DND-41 (cell line): ENCODE results near the gene TMF1.

Experiments
- ATAC-seq: fragments of 200-7000 bp; cut with Tn5 transposase; 3 replicates; pipeline ENCODE4 v1.9.1; 2021; ENCODE audit warnings: low read depth; ENCODE audit not compliant: insufficient read depth
- DNase-seq: peaks from one replicate; pipeline ENCODE4 v3.0.0-alpha.2; 2020
- H2AFZ ChIP-seq: 2 replicates; pipeline ENCODE4 v1.6.0; 2012; ENCODE audit warnings: low read depth, low read length
- H3K27ac ChIP-seq: 2 replicates; pipeline ENCODE4 v1.5.1; 2012; ENCODE audit warnings: low read length, inconsistent platforms
- H3K27me3 ChIP-seq: fragments of 200-600 bp; sonication (generic); 2 replicates; pipeline ENCODE4 v1.6.0; 2012; ENCODE audit warnings: low read length, mild to moderate bottlenecking, inconsistent platforms; ENCODE audit not compliant: insufficient read depth, poor library complexity
- H3K36me3 ChIP-seq: 2 replicates; pipeline ENCODE4 v1.5.1; 2012; ENCODE audit warnings: low read length, inconsistent platforms; ENCODE audit not compliant: insufficient read depth
- H3K4me1 ChIP-seq: 2 replicates; pipeline ENCODE4 v1.5.1; 2012; ENCODE audit warnings: mild to moderate bottlenecking, low read length; ENCODE audit not compliant: insufficient read depth
- H3K4me2 ChIP-seq: 2 replicates; pipeline ENCODE4 v1.6.0; 2012; ENCODE audit warnings: mild to moderate bottlenecking, moderate library complexity, low read length, inconsistent platforms; ENCODE audit not compliant: insufficient read depth
- H3K4me3 ChIP-seq, 2 experiments: fragments of 200-600 bp in 1 of 2; shearing (Covaris generic) in 1 of 2; 2 replicates each; pipeline ENCODE4 v1.5.1; 2012 to 2016; ENCODE audit warnings: inconsistent platforms in 2 of 2, low read length in 2 of 2, mild to moderate bottlenecking in 2 of 2, low read depth in 1 of 2, moderate library complexity in 1 of 2
- H3K79me2 ChIP-seq: 2 replicates; pipeline ENCODE4 v1.6.0; 2012; ENCODE audit warnings: low read length, inconsistent platforms; ENCODE audit not compliant: insufficient read depth
- H3K9ac ChIP-seq: 2 replicates; pipeline ENCODE4 v1.6.0; 2012; ENCODE audit warnings: low read depth, mild to moderate bottlenecking, inconsistent platforms, low read length, moderate library complexity
- H3K9me3 ChIP-seq: 2 replicates; pipeline ENCODE4 v1.5.1; 2012; ENCODE audit warnings: low read length, moderate library complexity, mild to moderate bottlenecking, inconsistent platforms; ENCODE audit not compliant: insufficient read depth, severe bottlenecking
- H4K20me1 ChIP-seq: 2 replicates; pipeline ENCODE4 v1.6.0; 2012; ENCODE audit warnings: low read length; ENCODE audit not compliant: insufficient read depth
- CTCF ChIP-seq: IDR thresholded peaks from 2 replicates; pipeline ENCODE4 v1.5.1; 2012; ENCODE audit warnings: borderline replicate concordance, low read length, moderate library complexity, mild to moderate bottlenecking; ENCODE audit not compliant: poor library complexity, severe bottlenecking; ENCODE audit errors: extremely low read depth
- EZH2 ChIP-seq: IDR thresholded peaks from 3 replicates; pipeline ENCODE4 v1.6.1; 2012; ENCODE audit warnings: borderline replicate concordance, low read depth, mild to moderate bottlenecking, moderate library complexity, low read length, inconsistent platforms; ENCODE audit not compliant: severe bottlenecking

The TMF1 gene

GRCh38 chr3:69088063-69088462 lies 35.9 kb upstream of the TMF1 start:
- DNase-seq (no peak), ATAC-seq (no peak)
- no peak overlapping the region for H3K9ac ChIP-seq
- peaks cover 83% of the 10 kb centered on the region for H3K4me1 ChIP-seq
- no peak overlapping the region for H3K27ac ChIP-seq
- TF ChIP-seq EZH2 (no peak), CTCF (no peak)
- H3K4me3 ChIP-seq, result no peak overlapping the region; a peak in 1 of 4 replicates
- no peak overlapping the region for H2AFZ ChIP-seq
- H3K9me3 ChIP-seq, result no peaks in the 10 kb centered on the region
- H4K20me1 ChIP-seq, result no peaks in the 10 kb centered on the region
- H3K27me3 ChIP-seq, result no peaks in the 10 kb centered on the region
- H3K4me2 ChIP-seq, result peak overlapping the region; percentile 39; the same call in 1 of the 2 replicates
- H3K36me3 ChIP-seq, result peaks cover 20% of the 10 kb centered on the region
- H3K79me2 ChIP-seq, result peaks cover 83% of the 10 kb centered on the region

- Histone ChIP-seq H3K9me3 (no peaks in the 10 kb centered on the region), H4K20me1 (no peaks in the 10 kb centered on the region), H3K4me2 (peak overlapping the region; percentile 91), H3K36me3 (peaks cover 18% of the 10 kb centered on the region), H3K4me1 (peaks cover 83% of the 10 kb centered on the region), H3K27ac (no peak overlapping the region), H2AFZ (no peak overlapping the region), H3K4me3 (peak overlapping the region in 1 of 2 experiments; percentile 35; a peak in 1 of 4 replicates), H3K79me2 (peaks cover 75% of the 10 kb centered on the region), H3K27me3 (no peaks in the 10 kb centered on the region), H3K9ac (peak overlapping the region; percentile 30; the same call in 1 of the 2 replicates)
- ATAC-seq (no peak), DNase-seq (no peak)
- no peak for TF ChIP-seq CTCF
- TF ChIP-seq EZH2, result no peak
These were observed 35.1 kb upstream of the TMF1 start for GRCh38 chr3:69087030-69087791.

GRCh38 chr3:69085833-69086722 lies 33.9 kb upstream of the TMF1 start:
- Histone ChIP-seq H3K27me3 (no peaks in the 10 kb centered on the region), H3K27ac (peak overlapping the region; percentile 90), H3K4me2 (peak overlapping the region; percentile 91), H3K4me1 (peaks cover 82% of the 10 kb centered on the region), H4K20me1 (no peaks in the 10 kb centered on the region), H2AFZ (peak overlapping the region; percentile 93), H3K79me2 (peaks cover 69% of the 10 kb centered on the region), H3K9me3 (no peaks in the 10 kb centered on the region), H3K4me3 (peak overlapping the region; percentile 94 to 95), H3K36me3 (peaks cover 18% of the 10 kb centered on the region), H3K9ac (peak overlapping the region; percentile 86)
- peak; percentile 37 for ATAC-seq
- DNase-seq, result peak; percentile 78
- TF ChIP-seq CTCF, result no peak
- TF ChIP-seq EZH2, result no peak
